HG02763 (cell line): ENCODE results near the gene ZFC3H1.
A peak's percentile ranks its signal among the peaks of the same experiment; 100 is the strongest.

Experiments used
- ATAC-seq: cut with Tn5 transposase; IDR thresholded peaks from one replicate; pipeline ENCODE4 v1.9.1; 2021; ENCODE audit warnings: mild to moderate bottlenecking, moderate library complexity; ENCODE audit not compliant: unreplicated experiment

ZFC3H1 gene

GRCh38 chr12:71685312-71685906 is 21.8 kb upstream of the ZFC3H1 start:
- ATAC-seq = no peak

- no peak for ATAC-seq
Observed at GRCh38 chr12:71684081-71684480, 20.4 kb upstream of the ZFC3H1 start.

GRCh38 chr12:71683633-71684032 is 20.0 kb upstream of the ZFC3H1 start:
- ATAC-seq = no peak

DNA sequence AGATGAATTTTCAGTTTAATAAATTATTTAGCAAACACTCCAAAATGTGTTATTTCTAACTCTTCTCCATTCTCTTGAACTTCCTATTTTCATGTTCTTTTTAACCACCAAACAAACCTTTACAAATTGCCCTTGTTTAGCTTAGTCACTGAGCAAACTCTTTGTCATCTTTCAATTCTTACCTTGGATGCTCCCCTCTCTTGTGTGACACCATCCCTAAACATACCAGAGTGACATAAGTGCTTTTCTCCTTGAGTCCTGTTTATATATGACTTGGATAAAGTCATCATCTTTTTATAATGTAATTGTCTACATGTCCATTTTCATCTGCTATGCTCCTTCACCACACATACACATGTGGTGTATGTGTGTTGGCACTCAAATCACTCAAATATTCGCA is 18.8 kb upstream of the ZFC3H1 start:
- ATAC-seq = no peak

DNA sequence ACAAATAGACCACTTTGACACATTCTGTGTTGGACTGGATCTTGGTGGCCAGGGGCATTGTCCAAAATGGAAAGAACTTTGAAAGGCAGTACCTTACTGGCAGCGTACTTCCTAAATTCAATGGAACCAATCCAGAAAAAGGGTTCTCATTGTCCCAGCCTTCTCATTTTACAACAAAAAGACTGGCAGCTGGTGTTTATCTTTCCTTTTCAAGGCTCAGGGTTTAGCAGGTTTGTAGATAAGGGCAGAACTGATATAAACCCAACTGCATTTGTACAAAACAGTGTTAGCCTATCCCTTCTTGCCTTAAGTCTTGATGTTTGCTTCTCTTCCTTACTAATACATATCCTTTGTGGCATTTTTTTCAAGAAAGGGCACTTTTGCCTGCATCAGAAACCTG is 8.2 kb upstream of the ZFC3H1 start:
- ATAC-seq = no peak

DNA sequence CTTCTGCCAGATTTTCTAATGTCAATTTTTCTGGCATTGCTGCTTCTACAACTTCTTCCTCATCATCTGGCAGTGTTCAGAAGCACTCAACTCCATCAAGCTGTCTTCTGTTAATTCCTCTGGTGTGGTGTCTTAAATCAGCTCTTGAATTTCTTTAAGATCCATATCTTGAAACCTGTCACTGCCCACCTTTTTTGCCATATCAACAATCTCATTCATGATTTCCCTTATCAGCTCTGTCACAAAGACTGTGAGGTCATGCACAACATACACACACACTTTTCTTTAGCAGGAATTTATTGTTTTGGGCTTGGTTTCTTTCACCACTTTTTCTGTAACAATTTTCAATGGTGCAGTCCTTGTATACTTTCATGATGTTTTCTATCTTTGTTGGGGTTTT is 7.7 kb upstream of the ZFC3H1 start:
- ATAC-seq = no peak

DNA sequence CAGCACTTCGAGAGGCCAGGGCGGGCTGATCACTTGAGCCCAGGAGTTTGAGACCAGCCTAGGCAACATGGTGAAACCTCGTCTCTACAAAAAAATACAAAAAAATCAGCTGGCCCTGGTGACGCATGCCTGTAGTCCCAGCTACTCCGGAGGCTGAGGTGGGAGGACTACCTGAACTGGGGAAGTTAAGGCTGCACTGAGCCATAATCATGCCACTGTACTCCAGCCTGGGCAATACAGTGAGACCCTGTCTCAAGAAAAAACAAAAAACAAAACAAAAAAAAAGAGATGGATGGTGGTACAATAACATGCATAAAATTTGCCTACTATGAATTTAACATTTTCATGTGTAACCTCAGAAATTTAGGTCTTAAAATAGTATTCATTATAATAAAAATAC is 2.6 kb upstream of the ZFC3H1 start:
- no peak for ATAC-seq

- ATAC-seq = no peak
Observed at GRCh38 chr12:71665090-71665463, 1.4 kb upstream of the ZFC3H1 start.

GRCh38 chr12:71664411-71665089 is 902 bp upstream of the ZFC3H1 start:
- no peak for ATAC-seq

DNA sequence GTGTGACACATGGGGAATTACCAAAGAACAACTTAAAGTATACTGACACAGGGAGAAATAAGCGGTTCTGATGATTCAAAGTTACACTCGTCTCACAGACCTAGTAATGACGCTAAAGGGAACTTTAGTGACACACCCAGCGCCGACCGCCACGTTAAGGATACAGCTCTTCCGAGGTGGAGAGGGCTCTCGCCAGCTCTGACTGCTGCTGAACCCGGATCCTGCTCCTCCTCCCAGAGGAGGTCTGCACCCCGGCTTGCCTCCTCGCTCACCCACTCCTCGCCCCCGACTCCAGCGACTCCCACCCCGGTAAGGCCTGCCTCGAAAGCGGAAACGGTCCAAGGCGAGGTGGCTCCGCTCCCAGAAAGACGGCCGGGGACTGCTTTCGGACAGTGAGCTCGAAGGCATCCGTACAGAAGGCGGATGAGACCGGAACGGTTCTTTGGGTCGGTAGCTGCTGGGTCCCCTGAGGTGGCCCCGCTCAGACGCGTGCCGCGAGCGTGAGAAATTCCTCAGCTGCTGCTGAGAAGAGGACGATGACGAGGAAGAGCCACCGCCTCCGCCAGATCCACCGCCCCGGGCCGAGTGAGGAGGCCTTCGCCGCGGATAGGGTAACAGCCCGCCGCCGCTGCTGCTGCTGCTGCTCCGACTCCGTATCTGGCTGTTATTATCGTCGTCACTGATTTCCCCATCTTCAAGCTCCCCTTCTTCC is 643 bp downstream of the ZFC3H1 start:
- peak; percentile 18 for ATAC-seq

DNA sequence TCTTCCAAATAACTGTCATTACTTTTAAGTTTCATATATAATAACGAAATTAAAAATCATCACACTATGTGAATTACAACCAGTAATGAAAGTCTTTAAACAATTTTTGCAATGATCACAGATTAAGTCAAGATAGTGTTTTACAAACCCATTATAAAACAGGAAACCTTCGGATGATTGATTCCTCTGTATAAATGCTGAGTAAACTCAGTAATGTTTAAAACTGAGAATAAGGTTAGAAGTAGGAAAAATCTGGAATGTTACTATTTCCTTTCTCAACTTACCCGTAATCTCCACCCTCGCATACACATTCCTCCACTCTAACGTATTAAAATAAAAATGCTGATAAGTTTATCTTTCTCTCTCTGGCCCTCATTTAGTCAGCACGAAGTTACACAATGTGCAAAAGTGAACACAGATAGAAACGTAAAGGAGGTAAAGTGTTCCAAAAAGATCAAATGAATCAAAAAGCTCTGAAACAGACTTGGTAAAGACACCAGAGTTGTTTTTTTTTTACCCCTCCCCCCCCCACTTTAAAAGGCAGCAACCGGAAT is 1.6 kb downstream of the ZFC3H1 start:
- no peak for ATAC-seq

DNA sequence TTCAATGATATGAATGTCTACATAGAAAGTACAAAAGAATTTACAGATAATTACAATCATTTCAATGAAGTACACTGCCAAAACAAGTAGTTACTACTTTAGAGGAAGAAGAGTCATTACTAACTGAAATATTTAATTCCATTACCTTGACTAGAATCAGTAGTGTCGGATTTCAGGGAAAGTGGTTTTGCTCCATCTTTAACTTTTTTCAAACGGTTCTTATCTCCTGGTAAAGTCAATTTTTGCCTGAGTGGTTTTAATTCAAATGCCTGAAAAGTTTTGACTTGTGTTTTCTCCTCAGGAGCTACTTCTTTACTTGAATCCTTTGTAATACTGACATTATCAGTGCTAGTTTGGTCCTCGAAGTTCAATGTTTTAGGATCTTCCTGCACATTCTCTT is 6.9 kb downstream of the ZFC3H1 start:
- no peak for ATAC-seq

DNA sequence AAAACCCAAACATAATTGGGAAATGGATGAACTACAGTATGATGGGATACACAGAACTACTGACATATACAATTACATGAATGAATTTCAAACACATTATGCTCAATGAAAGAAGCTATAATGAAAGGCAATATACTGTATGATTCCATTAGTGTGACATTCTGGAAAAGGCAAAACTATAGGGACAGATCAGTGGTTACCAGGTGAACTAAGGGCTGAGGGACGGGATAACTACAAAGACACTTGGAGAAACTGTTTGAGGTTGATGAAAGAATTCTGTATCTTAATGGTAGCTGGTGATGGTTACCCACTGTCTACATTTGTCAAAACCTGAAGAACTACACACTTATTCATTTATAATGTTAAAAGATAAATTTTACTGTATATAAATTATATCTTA is 7.7 kb downstream of the ZFC3H1 start:
- no peak for ATAC-seq

DNA sequence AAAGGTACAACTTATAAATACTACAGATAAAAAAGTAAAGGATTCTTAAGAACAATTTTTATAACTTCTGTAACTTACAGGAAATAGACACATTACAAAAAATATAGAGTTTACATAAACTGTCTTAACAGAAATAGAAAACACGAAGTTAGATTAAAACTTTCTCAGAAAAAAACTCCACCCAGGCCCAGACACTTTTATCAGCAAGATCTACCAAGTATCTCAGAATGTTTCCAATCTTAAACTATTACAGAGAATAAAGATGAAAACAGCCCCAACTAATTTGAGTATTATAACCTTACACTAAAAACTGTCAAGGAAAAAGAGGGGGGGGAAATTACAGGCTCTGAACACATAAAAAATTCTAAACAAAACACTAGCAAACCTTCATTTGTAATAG is 8.2 kb downstream of the ZFC3H1 start:
- ATAC-seq = no peak

GRCh38 chr12:71654200-71654599 is 9.4 kb downstream of the ZFC3H1 start:
- no peak for ATAC-seq

GRCh38 chr12:71653137-71653536 is 10.5 kb downstream of the ZFC3H1 start:
- no peak for ATAC-seq

GRCh38 chr12:71652656-71653055 is 11.0 kb downstream of the ZFC3H1 start:
- no peak for ATAC-seq

DNA sequence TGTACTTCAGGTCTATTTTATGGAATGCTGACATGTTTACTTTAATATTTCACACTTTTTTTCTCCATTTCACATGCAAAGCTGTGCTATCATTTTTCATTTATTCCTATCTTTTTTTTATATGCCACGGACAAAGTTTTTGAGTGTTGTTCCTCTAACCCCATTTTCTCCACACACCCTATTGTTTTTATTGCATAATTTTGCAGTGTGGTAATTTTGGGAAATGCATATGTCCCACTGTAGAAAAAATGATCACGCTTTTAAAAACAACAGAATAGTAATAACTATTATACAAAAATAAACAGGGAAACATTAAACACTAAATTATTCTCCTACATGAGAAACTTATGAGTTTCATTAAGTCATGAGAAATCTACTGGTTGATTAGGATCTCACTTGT is 14.2 kb downstream of the ZFC3H1 start:
- no peak for ATAC-seq

- no peak for ATAC-seq
Observed at GRCh38 chr12:71648537-71648936, 15.1 kb downstream of the ZFC3H1 start.

- no peak for ATAC-seq
Observed at GRCh38 chr12:71646512-71646911, 17.1 kb downstream of the ZFC3H1 start.

DNA sequence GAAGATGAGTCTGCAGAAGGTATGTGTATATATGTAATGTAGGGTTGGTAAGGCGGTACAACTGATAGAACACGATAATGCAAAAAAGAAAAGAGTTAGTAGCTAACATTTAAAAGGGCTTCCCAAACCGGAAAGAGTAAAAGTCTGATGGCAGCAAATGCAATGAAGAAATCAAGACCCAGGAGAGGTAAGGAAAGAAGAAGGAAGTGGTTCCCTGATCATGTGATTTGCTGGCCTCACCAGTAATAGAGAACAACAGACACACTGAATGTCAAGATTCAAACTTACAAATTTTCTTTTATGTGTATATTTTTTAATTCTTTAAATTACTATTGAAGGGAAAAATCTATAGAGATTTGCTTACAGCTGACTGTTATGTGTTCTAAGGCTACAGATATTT is 18.4 kb downstream of the ZFC3H1 start:
- no peak for ATAC-seq

DNA sequence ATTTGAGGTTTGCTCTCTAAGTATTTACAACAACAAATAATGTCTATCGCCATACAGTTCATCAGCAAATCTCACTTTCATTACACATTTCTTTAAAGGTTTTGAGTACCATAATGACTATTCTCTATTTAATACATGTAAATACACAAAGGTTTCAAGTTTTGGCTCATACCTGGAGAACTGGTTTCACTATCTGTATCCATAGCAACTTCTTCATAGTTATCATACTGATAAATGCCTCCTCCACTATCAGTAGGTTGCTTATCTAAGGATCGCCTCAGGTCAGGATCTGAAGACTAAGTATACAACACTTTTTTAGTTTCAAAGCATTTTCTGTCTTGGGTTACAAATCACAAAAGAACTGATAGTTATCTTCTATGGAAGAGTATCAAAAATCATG is 21.4 kb downstream of the ZFC3H1 start:
- peak; percentile 42 for ATAC-seq
